Measurements from ENCODE around the gene ACOT8.

DNA sequence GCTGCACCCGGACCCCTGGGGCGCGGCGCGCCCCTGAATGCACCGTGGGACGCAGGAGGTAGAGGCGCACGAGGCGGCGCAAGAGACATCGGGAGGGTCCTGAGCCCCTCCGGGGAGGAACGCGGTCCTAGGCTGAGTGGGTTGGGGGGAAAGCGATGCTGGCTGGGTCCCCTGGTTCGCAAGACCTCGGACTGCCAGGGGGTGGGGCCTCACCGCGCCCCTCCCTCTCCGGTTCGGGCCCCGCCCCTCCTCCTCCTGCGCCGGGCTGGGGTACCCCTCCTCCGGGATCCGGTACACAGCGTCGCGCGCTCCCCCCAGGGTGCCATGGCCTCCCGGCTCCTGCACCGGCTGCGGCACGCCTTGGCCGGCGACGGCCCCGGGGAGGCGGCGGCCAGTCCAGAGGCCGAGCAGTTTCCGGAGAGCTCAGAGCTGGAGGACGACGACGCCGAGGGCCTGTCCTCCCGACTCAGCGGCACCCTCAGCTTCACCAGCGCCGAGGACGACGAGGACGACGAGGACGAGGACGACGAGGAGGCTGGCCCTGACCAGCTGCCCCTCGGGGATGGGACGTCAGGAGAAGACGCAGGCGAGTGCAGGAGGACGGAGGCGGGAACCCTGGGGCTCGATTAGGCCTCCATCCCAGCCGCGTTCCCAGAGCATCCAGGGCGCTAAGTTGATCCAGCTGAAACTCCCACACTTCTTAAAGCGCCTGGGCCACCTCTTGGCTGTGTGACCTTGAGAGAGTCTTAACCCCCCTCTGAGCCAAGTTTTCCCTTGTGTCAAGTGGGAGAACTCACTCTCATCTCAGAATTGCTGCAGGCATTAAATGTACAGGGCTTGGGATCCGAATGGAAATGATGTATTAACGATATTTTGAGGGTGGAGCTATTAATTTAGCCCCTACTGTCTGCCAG is 23.1 kb downstream of the ACOT8 start:
- TF ChIP-seq, protein P1, sequence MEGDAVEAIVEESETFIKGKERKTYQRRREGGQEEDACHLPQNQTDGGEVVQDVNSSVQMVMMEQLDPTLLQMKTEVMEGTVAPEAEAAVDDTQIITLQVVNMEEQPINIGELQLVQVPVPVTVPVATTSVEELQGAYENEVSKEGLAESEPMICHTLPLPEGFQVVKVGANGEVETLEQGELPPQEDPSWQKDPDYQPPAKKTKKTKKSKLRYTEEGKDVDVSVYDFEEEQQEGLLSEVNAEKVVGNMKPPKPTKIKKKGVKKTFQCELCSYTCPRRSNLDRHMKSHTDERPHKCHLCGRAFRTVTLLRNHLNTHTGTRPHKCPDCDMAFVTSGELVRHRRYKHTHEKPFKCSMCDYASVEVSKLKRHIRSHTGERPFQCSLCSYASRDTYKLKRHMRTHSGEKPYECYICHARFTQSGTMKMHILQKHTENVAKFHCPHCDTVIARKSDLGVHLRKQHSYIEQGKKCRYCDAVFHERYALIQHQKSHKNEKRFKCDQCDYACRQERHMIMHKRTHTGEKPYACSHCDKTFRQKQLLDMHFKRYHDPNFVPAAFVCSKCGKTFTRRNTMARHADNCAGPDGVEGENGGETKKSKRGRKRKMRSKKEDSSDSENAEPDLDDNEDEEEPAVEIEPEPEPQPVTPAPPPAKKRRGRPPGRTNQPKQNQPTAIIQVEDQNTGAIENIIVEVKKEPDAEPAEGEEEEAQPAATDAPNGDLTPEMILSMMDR (IDR thresholded peaks at IDR 0.05): no peak
- TF ChIP-seq ZFX (IDR thresholded peaks at IDR 0.05; ENCODE audit: borderline replicate concordance): no peak
